Erythroblast (primary cell): ENCODE measurements around the gene ADAMTS13.

Experiments
- GATA1 ChIP-seq: IDR thresholded peaks from 2 replicates; pipeline ENCODE4 v1.6.1; 2011; ENCODE audit warnings: low read depth, mild to moderate bottlenecking, control low read depth, low read length, moderate library complexity
- POLR2A ChIP-seq: IDR thresholded peaks from 2 replicates; pipeline ENCODE4 v1.6.1; 2011; ENCODE audit warnings: mild to moderate bottlenecking, low read length

DNA sequence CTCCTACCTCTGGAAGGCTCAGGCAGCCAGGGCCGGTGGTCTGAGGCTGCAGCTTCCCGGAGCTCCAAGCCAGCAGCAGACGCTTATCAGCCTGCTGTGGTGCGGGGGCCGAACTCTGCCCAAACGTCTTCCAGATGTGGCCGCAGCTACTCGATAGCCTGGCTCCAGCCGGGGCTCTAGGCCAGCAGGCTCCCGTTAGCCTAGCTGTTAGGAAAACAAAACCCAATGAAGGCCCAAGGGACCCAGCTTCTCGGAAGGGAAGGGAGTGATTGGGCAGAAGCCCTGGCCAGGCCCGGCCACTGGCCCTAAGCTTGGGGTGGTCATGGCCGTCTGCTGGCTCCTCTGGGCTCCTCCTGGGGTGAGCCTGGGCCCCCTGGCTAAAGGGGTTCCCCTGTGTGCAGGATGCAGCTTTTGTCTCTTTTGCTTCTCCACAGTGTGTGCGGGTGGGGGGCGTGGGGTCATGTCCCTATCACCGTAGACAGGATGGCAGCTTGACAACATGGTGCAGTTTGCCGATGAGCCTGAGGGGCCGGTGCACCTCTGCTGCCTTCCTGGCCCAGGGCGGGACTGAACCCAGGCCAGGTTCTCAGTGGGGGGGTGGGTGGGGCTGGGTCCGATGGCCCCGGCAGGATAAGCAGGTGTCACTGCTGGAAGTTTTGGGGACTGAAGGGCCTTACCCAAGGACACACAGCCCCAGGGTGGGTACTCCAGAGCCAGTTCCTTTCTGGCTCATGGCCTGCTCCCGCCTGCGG is 83.9 kb downstream of the ADAMTS13 start:
- TF ChIP-seq POLR2A (no peak), GATA1 (no peak)
